Gastrocnemius medialis (tissue), 4 donors: ENCODE measurements around the gene DNAH17. TPM values are rescaled to one million over a fixed set of nuclear protein-coding genes. Genes with fewer than 3 reads are reported as not detected.

Experiments used
- ATAC-seq, 2 donors: fragments of 150-250 bp; one replicate each; pipeline ENCODE4 v1.9.1; 2016
- DNase-seq, 2 donors: peaks; one replicate each; pipeline ENCODE4 v3.0.0-alpha.2; 2019
- H3K27ac ChIP-seq, 4 donors: fragments of 200-600 bp; sonication (generic); 1 replicate in 1 of 4; 2 replicates in 3 of 4; pipeline ENCODE4 v1.5.1; 2016 to 2018; ENCODE audit warnings: mild to moderate bottlenecking in 2 of 4, moderate library complexity in 1 of 4
- H3K27me3 ChIP-seq, 3 donors: fragments of 200-600 bp; sonication (generic) in 2 of 3; 1 replicate in 1 of 3; 2 replicates in 2 of 3; pipeline versions ENCODE4 v1.5.1 to v1.6.0; 2016 to 2019; ENCODE audit warnings: mild to moderate bottlenecking in 1 of 3, moderate library complexity in 1 of 3
- H3K36me3 ChIP-seq, 2 donors: fragments of 200-600 bp; sonication (generic) in 1 of 2; one replicate each; pipeline ENCODE4 v1.5.1; 2017 to 2018
- H3K4me1 ChIP-seq, 2 donors: fragments of 200-600 bp; sonication (generic) in 1 of 2; one replicate each; pipeline ENCODE4 v1.5.1; 2016 to 2017; ENCODE audit warnings: mild to moderate bottlenecking in 2 of 2
- H3K4me3 ChIP-seq, 4 donors: fragments of 200-600 bp; sonication (generic) in 3 of 4; 1 replicate in 1 of 4; 2 replicates in 3 of 4; pipeline ENCODE4 v1.5.1; 2016 to 2019; ENCODE audit warnings: mild to moderate bottlenecking in 2 of 4
- H3K9me3 ChIP-seq, 3 donors: fragments of 200-600 bp; sonication (generic) in 2 of 3; 1 replicate in 1 of 3; 2 replicates in 2 of 3; pipeline ENCODE4 v1.5.1; 2016 to 2019
- CTCF ChIP-seq, 5 experiments: fragments of 450-650 bp in 3 of 5; fragments of 200-600 bp in 2 of 5; sonication (generic) in 2 of 5; IDR thresholded peaks in 4 of 5; conservative IDR thresholded peaks in 1 of 5; 1 replicate in 4 of 5; 2 replicates in 1 of 5; pipeline ENCODE4 v1.5.1; 2016 to 2019; ENCODE audit warnings: antibody characterized with exemption in 5 of 5, mild to moderate bottlenecking in 3 of 5, moderate library complexity in 3 of 5
- POLR2A ChIP-seq, 2 donors: fragments of 450-650 bp; IDR thresholded peaks; one replicate each; pipeline ENCODE4 v1.6.1; 2017; ENCODE audit warnings: antibody characterized with exemption in 2 of 2, mild to moderate bottlenecking in 2 of 2, moderate library complexity in 2 of 2
- in situ Hi-C, 4 donors: fragments of 200-750 bp; cut with MboI; loops; one replicate each; pipeline versions ENCODE4 v1.15.0 to v1.8.0; 2017; ENCODE audit warnings: low sequenced_read_pairs in 4 of 4
- intact Hi-C: fragments of 100-400 bp; cut with DNase I; formaldehyde crosslinking; loops from one replicate; pipeline ENCODE4 v1.15.1; 2023; ENCODE audit warnings: low total_unique reads
- total RNA-seq, 4 donors: library from RNA; depleted of rRNA; stranded (reverse); fragments of >200 nt; gene quantifications; one replicate each; pipeline versions ENCODE4 v1.1.0 to v1.2.3, GENCODE V29; 2016

Gene DNAH17
- total RNA-seq, 4 donors from 2014 or later, result 0.56 TPM; not detected in 3

DNA sequence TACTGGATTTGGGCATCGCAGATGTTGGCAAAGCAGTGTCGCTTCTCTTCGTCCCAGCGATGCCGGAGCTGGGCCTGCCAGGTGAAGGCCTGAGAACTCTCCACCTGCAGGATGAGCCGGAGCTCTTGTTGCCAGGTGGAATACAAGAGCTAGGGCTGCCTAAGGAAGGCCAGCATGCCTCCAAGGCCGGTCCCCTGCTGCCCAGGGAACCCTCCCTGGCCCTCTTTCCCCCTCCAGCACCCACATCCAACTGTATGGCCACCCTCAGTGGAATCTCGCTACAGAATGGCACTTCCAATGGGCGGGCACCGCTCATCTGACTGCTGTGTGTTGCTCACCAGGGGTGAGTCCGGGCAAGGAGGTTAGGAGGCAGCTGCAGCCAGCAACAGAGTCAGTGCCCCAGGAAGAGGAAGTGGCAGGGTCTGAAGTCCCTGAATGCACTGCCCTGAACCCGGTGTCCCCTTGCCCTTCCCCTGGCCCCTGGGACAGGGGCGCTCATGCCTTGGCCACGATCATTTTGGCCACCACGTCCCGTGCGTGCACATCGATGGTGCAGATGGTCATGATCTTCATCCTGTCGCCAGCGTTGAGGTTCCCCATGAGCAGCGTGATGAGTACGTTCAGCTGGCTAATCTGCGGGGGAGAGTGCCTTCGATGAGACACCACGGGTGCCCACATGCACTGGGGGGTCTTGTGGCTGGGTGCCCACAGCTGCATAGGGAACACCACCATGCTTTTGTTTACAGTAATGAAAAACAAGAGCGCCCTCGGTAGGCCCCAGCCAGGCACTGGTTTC, 75.8 kb downstream of the DNAH17 start:
- intact Hi-C loops (no loop called here), in situ Hi-C loops (no loop called here)
- no peak overlapping the region for H3K4me3 ChIP-seq
- H3K36me3 ChIP-seq, result no peaks in the 10 kb centered on the region
- no peaks in the 10 kb centered on the region for H3K9me3 ChIP-seq
- no peaks in the 10 kb centered on the region for H3K4me1 ChIP-seq
- DNase-seq, result no peak
- no peak for ATAC-seq
- H3K27me3 ChIP-seq, result no peaks in the 10 kb centered on the region
- no peak for TF ChIP-seq CTCF (IDR thresholded peaks at IDR 0.05 in 4 of 5, conservative IDR thresholded peaks at IDR 0.05 in 1 of 5)
- TF ChIP-seq POLR2A (IDR thresholded peaks at IDR 0.05), result no peak
- no peak overlapping the region for H3K27ac ChIP-seq

DNA sequence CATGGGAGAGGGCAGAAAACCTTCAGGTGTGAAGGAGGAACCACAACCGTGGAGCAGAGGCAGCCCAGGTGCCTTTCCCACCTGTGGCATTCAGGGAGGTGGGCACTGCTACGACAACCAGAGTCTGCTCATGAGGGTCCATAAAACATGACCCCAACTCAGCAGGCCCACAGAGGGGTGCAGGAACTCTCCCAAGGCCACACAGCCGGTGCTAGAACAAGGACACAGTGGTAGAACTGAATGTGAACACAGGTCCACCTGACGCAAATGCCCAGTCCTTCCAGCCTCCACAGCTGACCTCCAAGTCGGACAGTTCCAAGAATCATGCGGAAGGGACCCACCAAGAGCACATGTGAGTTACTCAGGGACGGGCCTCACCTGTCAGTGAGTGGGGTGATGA, 76.4 kb downstream of the DNAH17 start:
- Histone ChIP-seq H3K9me3 (no peaks in the 10 kb centered on the region), H3K4me1 (no peaks in the 10 kb centered on the region), H3K4me3 (no peak overlapping the region), H3K36me3 (no peaks in the 10 kb centered on the region), H3K27ac (no peak overlapping the region), H3K27me3 (no peaks in the 10 kb centered on the region)
- ATAC-seq, result no peak
- intact Hi-C loops, result no loop called here
- DNase-seq, result no peak
- no peak for TF ChIP-seq POLR2A (IDR thresholded peaks at IDR 0.05)
- no peak for TF ChIP-seq CTCF (IDR thresholded peaks at IDR 0.05 in 4 of 5, conservative IDR thresholded peaks at IDR 0.05 in 1 of 5)
- in situ Hi-C loops, result no loop called here

GRCh38 chr17:78499715-78500540, 77.3 kb downstream of the DNAH17 start:
- no peaks in the 10 kb centered on the region for H3K4me1 ChIP-seq
- ATAC-seq, result no peak
- TF ChIP-seq CTCF (IDR thresholded peaks at IDR 0.05 in 4 of 5, conservative IDR thresholded peaks at IDR 0.05 in 1 of 5), result no peak
- no peak for TF ChIP-seq POLR2A (IDR thresholded peaks at IDR 0.05)
- no peaks in the 10 kb centered on the region for H3K36me3 ChIP-seq
- DNase-seq, result no peak
- peaks cover 0 to 5% (median 0%) of the 10 kb centered on the region in 3 donors for H3K27me3 ChIP-seq
- intact Hi-C loops, result loop anchor here (5.0 to 10.0 kb wide), 2 partner anchors 247 to 475 kb away; partner anchors contain the start of gene LGALS3BP
- in situ Hi-C loops, result loop anchor here (5.0 to 25.0 kb wide), 4 partner anchors 205 to 312 kb away; no protein-coding TSS in a partner anchor
- H3K27ac ChIP-seq, result no peak overlapping the region
- no peaks in the 10 kb centered on the region for H3K9me3 ChIP-seq
- H3K4me3 ChIP-seq, result no peak overlapping the region

GRCh38 chr17:78498848-78499247, 78.3 kb downstream of the DNAH17 start:
- DNase-seq (no peak), ATAC-seq (no peak)
- H3K27ac ChIP-seq, result no peak overlapping the region
- in situ Hi-C loops (loop anchor here (5.0 to 25.0 kb wide), 4 partner anchors 206 to 313 kb away; no protein-coding TSS in a partner anchor), intact Hi-C loops (loop anchor here (5.0 to 10.0 kb wide), 2 partner anchors 248 to 476 kb away; partner anchors contain the start of gene LGALS3BP)
- H3K4me1 ChIP-seq, result no peaks in the 10 kb centered on the region
- H3K9me3 ChIP-seq, result no peaks in the 10 kb centered on the region
- H3K4me3 ChIP-seq, result no peak overlapping the region
- H3K27me3 ChIP-seq, result peaks cover 0 to 5% (median 0%) of the 10 kb centered on the region in 3 donors
- H3K36me3 ChIP-seq, result no peaks in the 10 kb centered on the region
- no peak for TF ChIP-seq POLR2A (IDR thresholded peaks at IDR 0.05)
- no peak for TF ChIP-seq CTCF (IDR thresholded peaks at IDR 0.05 in 4 of 5, conservative IDR thresholded peaks at IDR 0.05 in 1 of 5)
